ENCODE data around the gene LEPROT.

The LEPROT gene

GRCh38 chr1:65470766-65471165 lies 50.3 kb downstream of the LEPROT start:
- no peaks in the 10 kb centered on the region for H3K9me3 Mint-ChIP-seq
- H3K27me3 Mint-ChIP-seq, result no peaks in the 10 kb centered on the region
- H3K36me3 Mint-ChIP-seq (ENCODE audit: low read depth), result no peaks in the 10 kb centered on the region
- no peak overlapping the region for H3K27ac Mint-ChIP-seq
- no peaks in the 10 kb centered on the region for H3K4me1 Mint-ChIP-seq (ENCODE audit: low read depth)
- no peak overlapping the region for H3K4me3 Mint-ChIP-seq

- H3K36me3 Mint-ChIP-seq (ENCODE audit: low read depth), result no peaks in the 10 kb centered on the region
- H3K4me1 Mint-ChIP-seq (ENCODE audit: low read depth), result no peaks in the 10 kb centered on the region
Measured at GRCh38 chr1:65471213-65471833, 50.9 kb downstream of the LEPROT start.

GRCh38 chr1:65471861-65472332 lies 51.4 kb downstream of the LEPROT start:
- H3K27ac Mint-ChIP-seq, result no peak overlapping the region
- no peaks in the 10 kb centered on the region for H3K4me1 Mint-ChIP-seq (ENCODE audit: low read depth)
- H3K27me3 Mint-ChIP-seq, result no peaks in the 10 kb centered on the region
- no peaks in the 10 kb centered on the region for H3K9me3 Mint-ChIP-seq
- H3K36me3 Mint-ChIP-seq (ENCODE audit: low read depth), result no peaks in the 10 kb centered on the region
- no peak overlapping the region for H3K4me3 Mint-ChIP-seq

More at GRCh38 chr1:65471213-65471833, 50.9 kb downstream of the LEPROT start:
- Mint-ChIP-seq H3K27ac (no peak overlapping the region), H3K9me3 (no peaks in the 10 kb centered on the region), H3K4me3 (no peak overlapping the region), H3K27me3 (no peaks in the 10 kb centered on the region)

- H3K4me3 Mint-ChIP-seq, result no peak overlapping the region
- H3K36me3 Mint-ChIP-seq (ENCODE audit: low read depth), result no peaks in the 10 kb centered on the region
- no peaks in the 10 kb centered on the region for H3K9me3 Mint-ChIP-seq
- no peaks in the 10 kb centered on the region for H3K4me1 Mint-ChIP-seq (ENCODE audit: low read depth)
- no peaks in the 10 kb centered on the region for H3K27me3 Mint-ChIP-seq
- H3K27ac Mint-ChIP-seq, result no peak overlapping the region
Measured at GRCh38 chr1:65476327-65476726, 55.9 kb downstream of the LEPROT start.

GRCh38 chr1:65477414-65478378 lies 57.2 kb downstream of the LEPROT start:
- H3K4me3 Mint-ChIP-seq, result no peak overlapping the region
- no peak overlapping the region for H3K27ac Mint-ChIP-seq
- no peaks in the 10 kb centered on the region for H3K4me1 Mint-ChIP-seq (ENCODE audit: low read depth)
- no peaks in the 10 kb centered on the region for H3K27me3 Mint-ChIP-seq
- H3K9me3 Mint-ChIP-seq, result no peaks in the 10 kb centered on the region
- no peaks in the 10 kb centered on the region for H3K36me3 Mint-ChIP-seq (ENCODE audit: low read depth)

GRCh38 chr1:65478379-65479026 lies 58.0 kb downstream of the LEPROT start:
- no peaks in the 10 kb centered on the region for H3K36me3 Mint-ChIP-seq (ENCODE audit: low read depth)
- H3K4me3 Mint-ChIP-seq, result no peak overlapping the region
- peak overlapping the region; percentile 36 for H3K27ac Mint-ChIP-seq
- H3K27me3 Mint-ChIP-seq, result no peaks in the 10 kb centered on the region
- H3K4me1 Mint-ChIP-seq (ENCODE audit: low read depth), result no peaks in the 10 kb centered on the region
- H3K9me3 Mint-ChIP-seq, result no peaks in the 10 kb centered on the region

GRCh38 chr1:65479554-65480204 lies 59.2 kb downstream of the LEPROT start:
- Mint-ChIP-seq H3K27me3 (no peaks in the 10 kb centered on the region), H3K36me3 (ENCODE audit: low read depth) (no peaks in the 10 kb centered on the region), H3K27ac (no peak overlapping the region), H3K9me3 (no peaks in the 10 kb centered on the region), H3K4me3 (no peak overlapping the region), H3K4me1 (ENCODE audit: low read depth) (no peaks in the 10 kb centered on the region)

GRCh38 chr1:65480684-65481405 lies 60.4 kb downstream of the LEPROT start:
- Mint-ChIP-seq H3K27me3 (no peaks in the 10 kb centered on the region), H3K4me1 (ENCODE audit: low read depth) (no peaks in the 10 kb centered on the region), H3K36me3 (ENCODE audit: low read depth) (no peaks in the 10 kb centered on the region), H3K4me3 (no peak overlapping the region), H3K9me3 (no peaks in the 10 kb centered on the region), H3K27ac (no peak overlapping the region)

- H3K27me3 Mint-ChIP-seq, result no peaks in the 10 kb centered on the region
- no peak overlapping the region for H3K4me3 Mint-ChIP-seq
- H3K9me3 Mint-ChIP-seq, result no peaks in the 10 kb centered on the region
- H3K4me1 Mint-ChIP-seq (ENCODE audit: low read depth), result no peaks in the 10 kb centered on the region
- no peaks in the 10 kb centered on the region for H3K36me3 Mint-ChIP-seq (ENCODE audit: low read depth)
- no peak overlapping the region for H3K27ac Mint-ChIP-seq
Measured at GRCh38 chr1:65483993-65484754, 63.7 kb downstream of the LEPROT start.
